Esophagus muscularis mucosa (tissue), 4 donors: Measurements from ENCODE around the gene DIP2C. TPM values are rescaled to one million over a fixed set of nuclear protein-coding genes. Genes with fewer than 3 reads are reported as not detected.
A peak's percentile ranks its signal among the peaks of the same experiment; 100 is the strongest.

Experiments used
- DNase-seq: peaks from one replicate; pipeline ENCODE4 v3.0.0-alpha.2; 2017; ENCODE audit errors: extremely low spot score
- H3K27ac ChIP-seq, 4 donors: fragments of 200-600 bp; sonication (generic); replicated peaks in 1 of 4; 1 replicate in 3 of 4; 2 replicates in 1 of 4; pipeline ENCODE4 v1.5.1; 2016 to 2019; ENCODE audit warnings: mild to moderate bottlenecking in 1 of 4
- H3K27me3 ChIP-seq, 4 donors: fragments of 200-600 bp; sonication (generic); one replicate each; pipeline versions ENCODE4 v1.5.1 to v1.6.0; 2016 to 2019
- H3K36me3 ChIP-seq, 4 donors: fragments of 200-600 bp; sonication (generic); one replicate each; pipeline ENCODE4 v1.5.1; 2016 to 2019
- H3K4me1 ChIP-seq, 4 donors: fragments of 200-600 bp; sonication (generic); one replicate each; pipeline ENCODE4 v1.5.1; 2016 to 2019
- H3K4me3 ChIP-seq, 4 donors: fragments of 200-600 bp; sonication (generic); 1 replicate in 2 of 4; 2 replicates in 2 of 4; pipeline ENCODE4 v1.5.1; 2016 to 2019; ENCODE audit warnings: mild to moderate bottlenecking in 4 of 4, moderate library complexity in 1 of 4
- H3K9me3 ChIP-seq, 4 donors: fragments of 200-600 bp; sonication (generic); 1 replicate in 3 of 4; 2 replicates in 1 of 4; pipeline ENCODE4 v1.5.1; 2016 to 2019
- EP300 ChIP-seq: sonication (generic); formaldehyde crosslinking; IDR thresholded peaks from one replicate; pipeline ENCODE4 v1.6.1; 2017; ENCODE audit warnings: antibody characterized with exemption
- POLR2A ChIP-seq: fragments of 450-650 bp; IDR thresholded peaks from one replicate; pipeline ENCODE4 v1.6.1; 2017; ENCODE audit warnings: antibody characterized with exemption, moderate library complexity, mild to moderate bottlenecking, low read depth
- POLR2AphosphoS5 ChIP-seq, 2 donors: sonication (generic); formaldehyde crosslinking; IDR thresholded peaks; one replicate each; pipeline ENCODE4 v1.6.1; 2017; ENCODE audit warnings: antibody characterized with exemption in 2 of 2
- WGBS: methylation state at CpG from one replicate; pipeline ENCODE4 v1.1.5; 2018; 5-methylcytosine and 5-hydroxymethylcytosine counted together
- intact Hi-C: fragments of 100-400 bp; cut with DNase I; formaldehyde crosslinking; loops from one replicate; pipeline ENCODE4 v1.15.1; 2023
- total RNA-seq, 4 donors: library from RNA; depleted of rRNA; stranded (reverse); fragments of >200 nt; gene quantifications; one replicate each; pipeline versions ENCODE4 v1.1.0 to v1.2.1, GENCODE V29; 2016
- TF ChIP-seq, protein P1 (sequence below), 3 experiments: fragments of 200-600 bp in 2 of 3; fragments of 450-650 bp in 1 of 3; sonication (generic) in 2 of 3; IDR thresholded peaks; one replicate each; pipeline ENCODE4 v1.5.1; 2017 to 2019; ENCODE audit warnings: antibody characterized with exemption in 3 of 3, mild to moderate bottlenecking in 2 of 3, moderate library complexity in 1 of 3

The DIP2C gene
- total RNA-seq, 4 donors from 2014 or later: 38.6 to 66.4 (median 55.7) TPM

DNA sequence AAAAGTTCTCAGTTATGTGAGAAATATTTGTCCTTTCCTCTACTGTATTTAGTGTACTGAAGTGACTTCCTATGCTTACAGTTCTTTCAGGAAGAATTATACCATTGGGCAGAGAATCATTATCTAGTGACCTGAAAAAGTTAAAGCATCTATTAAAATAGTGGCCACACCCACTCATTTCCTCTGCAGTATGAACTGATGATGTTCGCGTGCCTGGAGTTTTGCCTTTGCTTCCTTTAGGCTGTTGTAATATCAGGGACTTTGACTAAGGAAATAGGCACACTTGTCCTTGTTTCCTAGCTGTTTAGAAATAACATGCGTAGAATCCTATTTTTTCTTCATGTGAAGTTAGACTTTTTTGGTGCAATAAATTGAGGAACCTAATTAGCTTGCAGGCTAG lies 453.6 kb downstream of the DIP2C start:
- Histone ChIP-seq H3K4me3 (no peak overlapping the region), H3K36me3 (peaks cover 7 to 42% (median 23%) of the 10 kb centered on the region in 4 donors), H3K9me3 (no peaks in the 10 kb centered on the region), H3K27me3 (no peaks in the 10 kb centered on the region), H3K27ac (no peak overlapping the region), H3K4me1 (peaks cover 0 to 4% (median 1%) of the 10 kb centered on the region in 4 donors)
- intact Hi-C loops: no loop called here
- 77% methylated on average over 3 of the region's 3 CpGs for WGBS
- TF ChIP-seq POLR2A (no peak), EP300 (no peak), POLR2AphosphoS5 (IDR thresholded peaks at IDR 0.05) (no peak)
- TF ChIP-seq, protein P1, sequence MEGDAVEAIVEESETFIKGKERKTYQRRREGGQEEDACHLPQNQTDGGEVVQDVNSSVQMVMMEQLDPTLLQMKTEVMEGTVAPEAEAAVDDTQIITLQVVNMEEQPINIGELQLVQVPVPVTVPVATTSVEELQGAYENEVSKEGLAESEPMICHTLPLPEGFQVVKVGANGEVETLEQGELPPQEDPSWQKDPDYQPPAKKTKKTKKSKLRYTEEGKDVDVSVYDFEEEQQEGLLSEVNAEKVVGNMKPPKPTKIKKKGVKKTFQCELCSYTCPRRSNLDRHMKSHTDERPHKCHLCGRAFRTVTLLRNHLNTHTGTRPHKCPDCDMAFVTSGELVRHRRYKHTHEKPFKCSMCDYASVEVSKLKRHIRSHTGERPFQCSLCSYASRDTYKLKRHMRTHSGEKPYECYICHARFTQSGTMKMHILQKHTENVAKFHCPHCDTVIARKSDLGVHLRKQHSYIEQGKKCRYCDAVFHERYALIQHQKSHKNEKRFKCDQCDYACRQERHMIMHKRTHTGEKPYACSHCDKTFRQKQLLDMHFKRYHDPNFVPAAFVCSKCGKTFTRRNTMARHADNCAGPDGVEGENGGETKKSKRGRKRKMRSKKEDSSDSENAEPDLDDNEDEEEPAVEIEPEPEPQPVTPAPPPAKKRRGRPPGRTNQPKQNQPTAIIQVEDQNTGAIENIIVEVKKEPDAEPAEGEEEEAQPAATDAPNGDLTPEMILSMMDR (IDR thresholded peaks at IDR 0.05): no peak
- DNase-seq: no peak

GRCh38 chr10:234708-235406 lies 454.6 kb downstream of the DIP2C start:
- Histone ChIP-seq H3K27me3 (no peaks in the 10 kb centered on the region), H3K4me3 (no peak overlapping the region), H3K36me3 (peaks cover 1 to 33% (median 17%) of the 10 kb centered on the region in 4 donors), H3K9me3 (no peaks in the 10 kb centered on the region), H3K4me1 (peaks cover 0 to 4% (median 0%) of the 10 kb centered on the region in 4 donors), H3K27ac (no peak overlapping the region)
- WGBS: 92% methylated on average over 9 of the region's 9 CpGs
- intact Hi-C loops: no loop called here
- TF ChIP-seq, protein P1 (IDR thresholded peaks at IDR 0.05): no peak
- no peak for TF ChIP-seq POLR2A
- no peak for DNase-seq

GRCh38 chr10:232878-233277 lies 456.6 kb downstream of the DIP2C start:
- peaks cover 0 to 14% (median 6%) of the 10 kb centered on the region in 4 donors for H3K36me3 ChIP-seq
- intact Hi-C loops: no loop called here

GRCh38 chr10:232061-232460 lies 457.4 kb downstream of the DIP2C start:
- H3K36me3 ChIP-seq: peaks cover 0 to 5% (median 2%) of the 10 kb centered on the region in 4 donors
- H3K4me1 ChIP-seq: peaks cover 0 to 4% (median 0%) of the 10 kb centered on the region in 4 donors
- no peak for DNase-seq
- H3K27ac ChIP-seq: peak overlapping the region in 1 of 4 donors; percentile 1
- WGBS: 75% methylated on average over 3 of the region's 3 CpGs
- H3K4me3 ChIP-seq: no peak overlapping the region
- H3K27me3 ChIP-seq: no peaks in the 10 kb centered on the region
- intact Hi-C loops: no loop called here
- TF ChIP-seq POLR2A (no peak), POLR2AphosphoS5 (IDR thresholded peaks at IDR 0.05) (no peak), EP300 (no peak)
- TF ChIP-seq, protein P1 (IDR thresholded peaks at IDR 0.05): no peak
- no peaks in the 10 kb centered on the region for H3K9me3 ChIP-seq

More at GRCh38 chr10:232878-233277, 456.6 kb downstream of the DIP2C start:
- no peaks in the 10 kb centered on the region for H3K9me3 ChIP-seq
- no peaks in the 10 kb centered on the region for H3K27me3 ChIP-seq
- DNase-seq: no peak
- H3K27ac ChIP-seq: no peak overlapping the region
- no peak overlapping the region for H3K4me3 ChIP-seq
- peaks cover 0 to 4% (median 0%) of the 10 kb centered on the region in 4 donors for H3K4me1 ChIP-seq
- WGBS: 99% methylated on average over 10 of the region's 11 CpGs
- TF ChIP-seq, protein P1 (IDR thresholded peaks at IDR 0.05): no peak
- TF ChIP-seq POLR2A (no peak), POLR2AphosphoS5 (IDR thresholded peaks at IDR 0.05) (no peak), EP300 (no peak)
